Measurements from ENCODE around the gene STARD13.
"Not testable (repeated sequence)": the region's sequence is repeated elsewhere in the genome, so short reads cannot be mapped to it uniquely, and the experiment has no call there.

Gene STARD13

DNA sequence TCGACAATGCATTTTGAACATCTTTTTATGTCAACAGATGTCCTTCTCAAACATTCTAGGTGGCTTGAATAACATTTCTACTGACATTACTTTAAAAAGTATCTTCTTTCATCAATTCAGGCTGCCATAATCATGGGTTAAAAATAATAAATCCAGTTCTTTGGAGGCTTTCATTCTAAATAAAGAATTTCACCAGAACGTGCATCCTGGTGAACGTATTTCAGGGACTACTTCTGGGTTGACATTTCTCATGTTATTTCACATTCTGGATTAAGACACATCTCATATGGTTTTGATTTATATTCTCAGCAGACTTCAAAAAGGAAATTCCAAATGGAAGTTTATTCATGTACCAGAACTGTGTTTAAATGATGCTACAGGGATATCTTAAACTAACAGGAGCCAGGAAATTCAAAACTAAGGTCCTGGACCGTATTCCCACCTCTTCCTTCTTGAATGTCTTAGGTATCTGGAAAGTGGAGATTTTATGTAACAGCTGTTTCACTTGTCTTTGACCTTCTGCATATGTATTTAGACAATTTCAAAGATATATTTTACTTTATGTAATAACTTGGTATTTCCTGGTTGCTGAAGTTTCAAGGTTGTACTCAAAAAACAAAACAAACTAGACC is 107.2 kb downstream of the STARD13 start:
- Mint-ChIP-seq H3K27ac (no peak overlapping the region), H3K9me3 (no peaks in the 10 kb centered on the region), H3K4me1 (no peaks in the 10 kb centered on the region), H3K4me3 (no peak overlapping the region), H3K27me3 (peaks cover 38% of the 10 kb centered on the region)
- DNase-seq: no peak
- ATAC-seq: no peak

- Mint-ChIP-seq H3K27ac (peak overlapping the region in 1 of 2 donors; percentile 57), H3K27me3 (peaks cover 31% of the 10 kb centered on the region)
- H3K9me3 Mint-ChIP-seq, DNase-seq, ATAC-seq, H3K4me3 Mint-ChIP-seq, H3K4me1 Mint-ChIP-seq: not testable (repeated sequence)
These were observed 108.0 kb downstream of the STARD13 start for GRCh38 chr13:33177340-33178208.

DNA sequence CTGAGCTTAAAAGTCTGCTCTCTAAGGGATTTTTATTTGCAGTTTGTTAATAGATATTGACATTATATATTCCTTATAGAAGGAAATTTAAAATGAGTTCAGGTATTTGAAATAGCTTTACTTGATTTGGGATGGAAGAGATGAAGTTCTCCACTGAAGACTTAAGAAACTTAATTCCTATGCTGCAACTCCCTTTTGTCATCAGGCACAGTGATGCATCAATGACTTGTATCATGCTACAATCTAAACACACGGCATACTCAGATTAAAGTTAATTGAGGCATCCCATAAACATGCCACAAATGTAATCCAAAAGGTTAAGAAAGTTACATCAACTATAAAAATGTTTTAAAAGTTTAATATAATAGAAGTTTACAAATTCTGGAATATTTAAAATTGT is 109.0 kb downstream of the STARD13 start:
- H3K4me3 Mint-ChIP-seq: no peak overlapping the region
- peaks cover 23% of the 10 kb centered on the region for H3K27me3 Mint-ChIP-seq
- ATAC-seq: no peak
- no peak overlapping the region for H3K27ac Mint-ChIP-seq
- no peaks in the 10 kb centered on the region for H3K4me1 Mint-ChIP-seq
- no peak for DNase-seq
- no peaks in the 10 kb centered on the region for H3K9me3 Mint-ChIP-seq

GRCh38 chr13:33175991-33176390 is 109.6 kb downstream of the STARD13 start:
- Mint-ChIP-seq H3K4me1 (no peaks in the 10 kb centered on the region), H3K27ac (no peak overlapping the region), H3K27me3 (peaks cover 21% of the 10 kb centered on the region), H3K4me3 (no peak overlapping the region), H3K9me3 (no peaks in the 10 kb centered on the region)
- ATAC-seq (no peak), DNase-seq (no peak)

DNA sequence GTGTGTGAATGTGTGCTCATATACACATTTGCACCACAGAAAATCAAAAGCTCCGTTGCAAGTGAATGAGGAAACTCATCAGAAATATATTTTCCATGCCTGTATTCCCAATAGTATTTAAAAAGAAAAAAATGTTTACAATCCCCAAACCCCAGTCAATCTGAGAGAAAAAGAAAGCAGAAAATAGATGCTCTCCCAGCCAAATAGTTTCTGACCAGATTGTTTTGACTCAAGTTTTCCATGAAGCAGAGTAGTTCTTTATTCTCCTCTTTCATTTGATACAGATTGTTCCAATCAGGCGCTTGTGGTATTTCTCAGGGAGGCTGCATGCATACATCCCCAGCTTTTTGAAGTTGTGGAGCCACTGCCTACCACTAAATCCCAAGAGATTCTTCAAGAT is 110.6 kb downstream of the STARD13 start:
- ATAC-seq (no peak), DNase-seq (no peak)
- no peaks in the 10 kb centered on the region for H3K4me1 Mint-ChIP-seq
- H3K4me3 Mint-ChIP-seq: no peak overlapping the region
- H3K9me3 Mint-ChIP-seq: no peaks in the 10 kb centered on the region
- H3K27ac Mint-ChIP-seq: no peak overlapping the region
- peaks cover 15% of the 10 kb centered on the region for H3K27me3 Mint-ChIP-seq

- Mint-ChIP-seq H3K9me3 (no peaks in the 10 kb centered on the region), H3K27ac (no peak overlapping the region), H3K27me3 (peaks cover 15% of the 10 kb centered on the region), H3K4me3 (no peak overlapping the region), H3K4me1 (no peaks in the 10 kb centered on the region)
- no peak for DNase-seq
- no peak for ATAC-seq
These were observed 111.1 kb downstream of the STARD13 start for GRCh38 chr13:33174491-33174890.

- Mint-ChIP-seq H3K27me3 (peaks cover 28% of the 10 kb centered on the region), H3K27ac (no peak overlapping the region), H3K4me3 (no peak overlapping the region), H3K9me3 (no peaks in the 10 kb centered on the region), H3K4me1 (no peaks in the 10 kb centered on the region)
- no peak for DNase-seq
- ATAC-seq: no peak
These were observed 112.6 kb downstream of the STARD13 start for GRCh38 chr13:33172911-33173310.

- no peak overlapping the region for H3K27ac Mint-ChIP-seq
- ATAC-seq (no peak), DNase-seq (no peak)
- no peaks in the 10 kb centered on the region for H3K4me1 Mint-ChIP-seq
- H3K9me3 Mint-ChIP-seq: no peaks in the 10 kb centered on the region
- H3K27me3 Mint-ChIP-seq: peaks cover 31% of the 10 kb centered on the region
- no peak overlapping the region for H3K4me3 Mint-ChIP-seq
These were observed 113.2 kb downstream of the STARD13 start for GRCh38 chr13:33172400-33172799.

- Mint-ChIP-seq H3K27ac (no peak overlapping the region), H3K27me3 (peaks cover 46% of the 10 kb centered on the region)
These were observed 116.1 kb downstream of the STARD13 start for GRCh38 chr13:33169273-33169980.

DNA sequence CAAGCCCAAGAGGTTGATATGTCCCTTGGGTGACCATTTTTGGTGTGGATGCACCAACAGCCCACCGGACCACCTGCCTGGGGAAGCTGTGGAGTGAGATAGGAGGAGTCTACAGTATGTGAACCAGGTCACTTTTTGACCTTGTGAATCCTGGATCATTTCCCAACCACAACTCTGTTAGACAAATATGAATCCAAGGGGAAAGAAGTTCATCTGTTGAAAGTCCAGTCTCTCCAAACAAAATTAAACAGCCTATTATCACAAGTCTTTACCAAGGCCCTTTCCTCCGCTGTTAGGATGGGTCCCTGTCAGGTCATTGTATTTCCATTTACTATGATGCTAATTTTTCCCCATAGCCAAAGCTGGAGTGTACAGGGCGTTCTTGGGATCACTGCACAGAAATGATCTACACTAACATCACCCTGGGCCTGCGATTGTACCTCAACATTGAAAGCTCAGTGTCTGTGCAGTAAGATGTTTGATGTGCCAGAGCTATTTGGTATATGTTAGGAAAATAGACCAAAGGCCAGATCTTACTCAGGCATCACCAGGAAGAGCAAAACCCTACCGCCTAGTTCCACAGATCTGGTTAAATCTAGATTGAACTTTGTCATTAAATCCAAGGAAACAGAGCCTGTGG is 117.1 kb downstream of the STARD13 start:
- no peaks in the 10 kb centered on the region for H3K4me1 Mint-ChIP-seq
- H3K27ac Mint-ChIP-seq: no peak overlapping the region
- ATAC-seq: no peak
- no peak for DNase-seq
- H3K4me3 Mint-ChIP-seq: no peak overlapping the region
- H3K27me3 Mint-ChIP-seq: peaks cover 48% of the 10 kb centered on the region
- H3K9me3 Mint-ChIP-seq: no peaks in the 10 kb centered on the region

More at GRCh38 chr13:33169273-33169980, 116.1 kb downstream of the STARD13 start:
- Mint-ChIP-seq H3K4me3 (no peak overlapping the region), H3K9me3 (no peaks in the 10 kb centered on the region), H3K4me1 (no peaks in the 10 kb centered on the region)
- ATAC-seq (no peak), DNase-seq (no peak)

- Mint-ChIP-seq H3K4me3 (no peak overlapping the region), H3K27me3 (peaks cover 48% of the 10 kb centered on the region), H3K4me1 (no peaks in the 10 kb centered on the region), H3K27ac (no peak overlapping the region), H3K9me3 (peaks cover 4 to 6% of the 10 kb centered on the region in 2 donors)
- no peak for DNase-seq
- ATAC-seq: no peak
These were observed 118.1 kb downstream of the STARD13 start for GRCh38 chr13:33167491-33167890.

DNA sequence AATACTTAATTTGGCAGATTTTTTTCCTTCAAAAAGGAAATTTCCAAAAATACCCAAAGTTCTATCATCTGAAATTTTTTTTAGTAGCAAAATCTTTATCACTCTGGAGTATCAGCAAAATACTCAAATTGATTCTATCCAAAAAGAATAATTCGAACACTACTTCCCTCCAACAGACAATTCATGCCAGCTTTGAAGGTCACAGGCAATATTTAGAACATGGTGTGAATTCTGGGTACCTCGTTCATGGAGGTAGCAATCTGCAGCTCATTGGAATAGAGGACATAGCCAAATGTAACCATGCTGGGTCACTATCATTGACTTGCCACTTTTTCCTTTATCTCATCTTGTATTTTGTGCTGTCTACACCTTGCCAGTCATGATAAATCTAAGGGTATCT is 119.8 kb downstream of the STARD13 start:
- H3K27me3 Mint-ChIP-seq: peaks cover 48% of the 10 kb centered on the region
- no peak for DNase-seq
- no peak overlapping the region for H3K27ac Mint-ChIP-seq
- peaks cover 6 to 15% of the 10 kb centered on the region in 2 donors for H3K9me3 Mint-ChIP-seq
- ATAC-seq: no peak
- no peak overlapping the region for H3K4me3 Mint-ChIP-seq
- H3K4me1 Mint-ChIP-seq: no peaks in the 10 kb centered on the region

- Mint-ChIP-seq H3K27ac (no peak overlapping the region), H3K9me3 (peaks cover 6 to 15% of the 10 kb centered on the region in 2 donors), H3K4me3 (no peak overlapping the region), H3K27me3 (peaks cover 42% of the 10 kb centered on the region), H3K4me1 (no peaks in the 10 kb centered on the region)
- ATAC-seq: no peak
- no peak for DNase-seq
These were observed 121.2 kb downstream of the STARD13 start for GRCh38 chr13:33164331-33164730.

GRCh38 chr13:33162725-33163124 is 122.8 kb downstream of the STARD13 start:
- not testable (repeated sequence) for ATAC-seq, H3K27ac Mint-ChIP-seq, H3K4me1 Mint-ChIP-seq, DNase-seq, H3K4me3 Mint-ChIP-seq
- Mint-ChIP-seq H3K27me3 (peaks cover 32% of the 10 kb centered on the region), H3K9me3 (peaks cover 6 to 15% of the 10 kb centered on the region in 2 donors)

DNA sequence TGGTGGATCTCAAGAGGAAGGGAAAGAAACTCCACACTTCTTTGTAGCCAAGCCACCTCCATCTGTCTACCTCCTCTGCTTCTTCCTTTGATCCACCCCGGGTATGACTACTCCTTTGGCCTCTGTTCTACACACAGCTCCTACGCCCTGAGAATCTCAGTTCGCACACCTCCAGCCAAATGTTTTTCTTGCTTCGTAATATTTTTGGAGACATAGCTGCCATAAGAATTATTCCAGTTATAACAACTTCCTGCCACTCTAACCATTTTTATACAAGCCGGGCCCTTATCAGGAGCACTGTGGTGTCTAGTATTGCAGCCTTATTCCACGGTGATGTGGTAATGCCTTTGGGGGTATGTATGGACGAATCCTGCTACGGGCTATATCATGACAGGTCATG is 126.7 kb downstream of the STARD13 start:
- no peak overlapping the region for H3K4me3 Mint-ChIP-seq

More for the DNA sequence above, 126.7 kb downstream of the STARD13 start:
- H3K4me1 Mint-ChIP-seq: no peaks in the 10 kb centered on the region
- H3K27me3 Mint-ChIP-seq: peaks cover 7% of the 10 kb centered on the region
- peak overlapping the region in 1 of 2 donors; percentile 60 for H3K27ac Mint-ChIP-seq
- no peak for DNase-seq
- peaks cover 6 to 15% of the 10 kb centered on the region in 2 donors for H3K9me3 Mint-ChIP-seq
- no peak for ATAC-seq
